B cell (primary cell): ENCODE data around the gene DPYSL3. TPM values are rescaled to one million over a fixed set of nuclear protein-coding genes. Genes with fewer than 3 reads are reported as not detected.

Experiments used
- ATAC-seq: fragments of 200-7000 bp; cut with Tn5 transposase; one replicate; pipeline ENCODE4 v1.10.0; 2021; ENCODE audit warnings: low read depth, mild to moderate bottlenecking, moderate number of reproducible peaks, moderate library complexity
- CTCF ChIA-PET: fragments of 350-600 bp; sonication (Branson Sonifier 250); formaldehyde crosslinking; loops from one replicate; lab custom pipeline; 2021; ENCODE audit warnings: antibody characterized with exemption, inconsistent platforms; lab: Charles Lee
- POLR2A ChIA-PET: fragments of 350-600 bp; sonication (Branson Sonifier 250); formaldehyde crosslinking; loops from one replicate; lab custom pipeline; 2021; ENCODE audit warnings: antibody characterized with exemption; lab: Charles Lee
- DNase-seq: peaks from one replicate; pipeline ENCODE4 v3.0.0; 2013
- H2AFZ ChIP-seq: 2 replicates; pipeline ENCODE4 v1.6.1; 2012; ENCODE audit warnings: mild to moderate bottlenecking, low read depth, low read length; ENCODE audit not compliant: insufficient read depth, poor library complexity, severe bottlenecking
- H3K27ac ChIP-seq, 2 donors: 1 replicate in 1 of 2; 2 replicates in 1 of 2; pipeline ENCODE4 v1.5.1; 2012 to 2013; ENCODE audit warnings: low read length in 2 of 2, mild to moderate bottlenecking in 2 of 2, moderate library complexity in 1 of 2
- H3K27me3 ChIP-seq, 4 experiments: fragments of 200-600 bp in 1 of 4; sonication (generic) in 1 of 4; replicated peaks in 1 of 4; 1 replicate in 2 of 4; 2 replicates in 2 of 4; pipeline versions ENCODE4 v1.6.1 to v1.7.0; 2013 to 2016; ENCODE audit warnings: low read length in 3 of 4, mild to moderate bottlenecking in 2 of 4, mixed read lengths in 1 of 4, moderate library complexity in 1 of 4; ENCODE audit not compliant: insufficient read depth in 4 of 4, control insufficient read depth in 3 of 4; ENCODE audit errors: control extremely low read depth in 1 of 4
- H3K36me3 ChIP-seq, 2 experiments: replicated peaks in 1 of 2; 1 replicate in 1 of 2; 2 replicates in 1 of 2; pipeline versions ENCODE4 v1.6.1 to v1.7.1; 2013; ENCODE audit warnings: low read length in 1 of 2; ENCODE audit not compliant: insufficient read depth in 2 of 2, control insufficient read depth in 1 of 2; ENCODE audit errors: control extremely low read depth in 1 of 2, extremely low read depth in 1 of 2
- H3K4me1 ChIP-seq, 2 donors: fragments of 200-600 bp in 1 of 2; sonication (generic) in 1 of 2; 1 replicate in 1 of 2; 2 replicates in 1 of 2; pipeline versions ENCODE4 v1.5.1 to v1.6.1; 2013 to 2017; ENCODE audit warnings: low read length in 2 of 2; ENCODE audit not compliant: control insufficient read depth in 2 of 2, insufficient read depth in 2 of 2
- H3K4me2 ChIP-seq: replicated peaks from 2 replicates; pipeline ENCODE3; 2012; ENCODE audit warnings: mild to moderate bottlenecking, low read depth, low read length; ENCODE audit not compliant: poor library complexity, severe bottlenecking
- H3K4me3 ChIP-seq, 5 experiments: fragments of 200-600 bp in 1 of 5; sonication (generic) in 1 of 5; 1 replicate in 3 of 5; 2 replicates in 2 of 5; pipeline versions ENCODE4 v1.5.1 to v1.7.0; 2011 to 2016; ENCODE audit warnings: low read length in 4 of 5, mild to moderate bottlenecking in 4 of 5, low read depth in 2 of 5, control low read depth in 1 of 5, moderate library complexity in 1 of 5; ENCODE audit not compliant: insufficient read depth in 1 of 5; ENCODE audit errors: control extremely low read depth in 1 of 5, extremely low read depth in 1 of 5
- H3K79me2 ChIP-seq: fragments of 200-600 bp; sonication (generic); one replicate; pipeline ENCODE4 v1.6.0; 2016; ENCODE audit warnings: low read length; ENCODE audit not compliant: control insufficient read depth, insufficient read depth
- H3K9ac ChIP-seq: fragments of 200-600 bp; sonication (generic); 2 replicates; pipeline ENCODE4 v1.6.1; 2017; ENCODE audit warnings: mild to moderate bottlenecking, low read length, moderate library complexity
- H3K9me3 ChIP-seq, 3 donors: one replicate each; pipeline versions ENCODE4 v1.6.1 to v1.7.1; 2013; ENCODE audit warnings: low read length in 2 of 3; ENCODE audit not compliant: control insufficient read depth in 2 of 3, insufficient read depth in 1 of 3; ENCODE audit errors: control extremely low read depth in 1 of 3
- H4K20me1 ChIP-seq: 2 replicates; pipeline ENCODE4 v1.6.0; 2012; ENCODE audit warnings: mild to moderate bottlenecking, low read length; ENCODE audit not compliant: insufficient read depth, control insufficient read depth, poor library complexity, severe bottlenecking
- H3K27ac Mint-ChIP-seq: one replicate; pipeline ENCODE4 v1.8.0; 2021; ENCODE audit warnings: mixed read lengths
- H3K27me3 Mint-ChIP-seq: one replicate; pipeline ENCODE4 v1.8.0; 2021; ENCODE audit warnings: mixed read lengths
- H3K4me1 Mint-ChIP-seq: one replicate; pipeline ENCODE4 v1.8.0; 2021; ENCODE audit warnings: mixed read lengths
- H3K4me3 Mint-ChIP-seq: one replicate; pipeline ENCODE4 v1.8.0; 2021; ENCODE audit warnings: mixed read lengths
- H3K9me3 Mint-ChIP-seq: one replicate; pipeline ENCODE4 v1.8.0; 2022; ENCODE audit warnings: mixed read lengths; ENCODE audit not compliant: insufficient read depth
- CTCF ChIP-seq: fragments of 200-600 bp; IDR thresholded peaks from one replicate; pipeline ENCODE4 v1.8.0; 2022; ENCODE audit warnings: antibody characterized with exemption, mild to moderate bottlenecking
- WGBS: methylation state at CpG from one replicate; pipeline ENCODE4 v1.1.5; 2013; ENCODE audit warnings: missing lambda C conversion rate; ENCODE audit not compliant: insufficient coverage; 5-methylcytosine and 5-hydroxymethylcytosine counted together
- intact Hi-C: fragments of 100-400 bp; cut with micrococcal nuclease; formaldehyde crosslinking; loops from one replicate; pipeline ENCODE4 v1.10.0; 2022
- polyA plus RNA-seq: library from polyadenylated mRNA; depleted of rRNA; stranded (reverse); fragments of >200 nt; gene quantifications from 2 replicates; pipeline ENCODE4 v1.2.3, GENCODE V29; 2012
- total RNA-seq, 2 donors: library from RNA; stranded (reverse); fragments of 120-200 nt in 1 of 2; gene quantifications; 1 replicate in 1 of 2; 2 replicates in 1 of 2; pipeline versions ENCODE4 v1.2.3 to v1.2.4, GENCODE V29; 2013 to 2022

The DPYSL3 gene
- total and polyA plus RNA-seq, 2 donors (not counting 1 experiment from before 2014, with no cell fraction given): not detected

GRCh38 chr5:147552897-147553296, 43.0 kb upstream of the DPYSL3 start:
- no peaks in the 10 kb centered on the region for H3K27me3 ChIP-seq
- intact Hi-C loops: no loop called here
- no peaks in the 10 kb centered on the region for H3K4me1 ChIP-seq
- no peak overlapping the region for H3K4me3 Mint-ChIP-seq
- no peak overlapping the region for H3K27ac ChIP-seq
- ATAC-seq: no peak
- no peak overlapping the region for H2AFZ ChIP-seq
- H3K9ac ChIP-seq: no peak overlapping the region
- H3K27ac Mint-ChIP-seq: no peak overlapping the region
- H3K4me2 ChIP-seq: no peak overlapping the region
- no peaks in the 10 kb centered on the region for H3K79me2 ChIP-seq
- no peak for TF ChIP-seq CTCF
- ChIA-PET CTCF (no interaction called here), POLR2A (no interaction called here)
- DNase-seq: no peak
- WGBS: 93% methylated on average over 2 of the region's 4 CpGs
- peaks cover 0 to 6% (median 2%) of the 10 kb centered on the region in 3 donors for H3K9me3 ChIP-seq
- peaks cover 2% of the 10 kb centered on the region for H3K9me3 Mint-ChIP-seq
- H3K27me3 Mint-ChIP-seq: no peaks in the 10 kb centered on the region
- H4K20me1 ChIP-seq: no peaks in the 10 kb centered on the region
- no peaks in the 10 kb centered on the region for H3K4me1 Mint-ChIP-seq
- H3K4me3 ChIP-seq: no peak overlapping the region
- no peaks in the 10 kb centered on the region for H3K36me3 ChIP-seq

GRCh38 chr5:147551677-147552076, 41.8 kb upstream of the DPYSL3 start:
- no peaks in the 10 kb centered on the region for H4K20me1 ChIP-seq
- H3K4me1 ChIP-seq: no peaks in the 10 kb centered on the region
- Mint-ChIP-seq H3K4me1 (no peaks in the 10 kb centered on the region), H3K27ac (no peak overlapping the region), H3K4me3 (no peak overlapping the region), H3K27me3 (no peaks in the 10 kb centered on the region), H3K9me3 (peaks cover 2% of the 10 kb centered on the region)
- intact Hi-C loops: no loop called here
- WGBS: no CpG with 5 or more reads among the region's 1 CpG
- H3K4me2 ChIP-seq: no peak overlapping the region
- H3K36me3 ChIP-seq: no peaks in the 10 kb centered on the region
- no peaks in the 10 kb centered on the region for H3K79me2 ChIP-seq
- H3K27me3 ChIP-seq: no peaks in the 10 kb centered on the region
- ChIA-PET CTCF (no interaction called here), POLR2A (no interaction called here)
- H3K9me3 ChIP-seq: peaks cover 0 to 6% (median 2%) of the 10 kb centered on the region in 3 donors
- no peak for TF ChIP-seq CTCF
- ATAC-seq (no peak), DNase-seq (no peak)
- H3K4me3 ChIP-seq: no peak overlapping the region
- no peak overlapping the region for H3K9ac ChIP-seq
- no peak overlapping the region for H3K27ac ChIP-seq
- H2AFZ ChIP-seq: no peak overlapping the region
